WTC11 (cell line): ENCODE measurements around the gene RAB4A.

ENCODE experiments used
- CTCF ChIP-seq: fragments of 200-600 bp; IDR thresholded peaks from 2 replicates; pipeline ENCODE4 v1.8.0; 2022; ENCODE audit warnings: antibody characterized with exemption
- HMGXB4 ChIP-seq: sonication (generic); formaldehyde crosslinking; IDR thresholded peaks from 2 replicates; pipeline ENCODE4 v1.8.1; 2023; ENCODE audit warnings: mild to moderate bottlenecking, moderate library complexity, missing genetic modification reagents
- JUN ChIP-seq: sonication (generic); formaldehyde crosslinking; IDR thresholded peaks from 2 replicates; pipeline ENCODE4 v1.8.0; 2023; ENCODE audit warnings: mild to moderate bottlenecking, missing genetic modification reagents
- MAX ChIP-seq: sonication (generic); formaldehyde crosslinking; IDR thresholded peaks from 2 replicates; pipeline ENCODE4 v1.8.0; 2022; ENCODE audit warnings: mild to moderate bottlenecking, missing genetic modification reagents
- MXD4 ChIP-seq: fragments of 250-450 bp; sonication (Bioruptor Pico); IDR thresholded peaks from 2 replicates; pipeline ENCODE4 v1.8.0; 2021; ENCODE audit warnings: mild to moderate bottlenecking, moderate library complexity, borderline replicate concordance
- NFYB ChIP-seq: sonication (generic); formaldehyde crosslinking; conservative IDR thresholded peaks from 2 replicates; pipeline ENCODE4 v1.8.0; 2022; ENCODE audit warnings: low read depth, missing genetic modification reagents
- NR3C1 ChIP-seq: sonication (generic); formaldehyde crosslinking; conservative IDR thresholded peaks from 2 replicates; pipeline ENCODE4 v1.8.1; 2023; ENCODE audit warnings: low read depth, mild to moderate bottlenecking, missing genetic modification reagents
- TCF7 ChIP-seq: sonication (generic); formaldehyde crosslinking; IDR thresholded peaks from 2 replicates; pipeline ENCODE4 v1.8.0; 2022; ENCODE audit warnings: mild to moderate bottlenecking, low read depth, missing genetic modification reagents, moderate library complexity
- ZBTB43 ChIP-seq: sonication (generic); formaldehyde crosslinking; IDR thresholded peaks from 2 replicates; pipeline ENCODE4 v1.8.1; 2023; ENCODE audit warnings: mild to moderate bottlenecking, missing genetic modification reagents
- ZNF138 ChIP-seq: sonication (generic); formaldehyde crosslinking; conservative IDR thresholded peaks from 2 replicates; pipeline ENCODE4 v1.8.1; 2022; ENCODE audit warnings: mild to moderate bottlenecking, moderate library complexity, missing genetic modification reagents

- no peak for TF ChIP-seq CTCF
- no peak for TF ChIP-seq NR3C1
- no peak for TF ChIP-seq ZNF138 (CRISPR knock-in tag)
- no peak for TF ChIP-seq HMGXB4
- TF ChIP-seq JUN (CRISPR knock-in tag): no peak
- no peak for TF ChIP-seq ZBTB43 (CRISPR knock-in tag)
- no peak for TF ChIP-seq TCF7
- TF ChIP-seq MXD4 (CRISPR knock-in tag): no peak
- TF ChIP-seq MAX (CRISPR knock-in tag): no peak
- no peak for TF ChIP-seq NFYB (CRISPR knock-in tag)
These were observed 33.6 kb upstream of the RAB4A start for GRCh38 chr1:229237320-229237719.
